Endodermal cell (in vitro differentiated cells): Measurements from ENCODE around the gene SLC1A7. TPM values are rescaled to one million over a fixed set of nuclear protein-coding genes. Genes with fewer than 3 reads are reported as not detected.

Source experiments
- DNase-seq: peaks from one replicate; pipeline ENCODE4 v3.0.0-alpha.2; 2017
- H3K27ac ChIP-seq: 2 replicates; pipeline ENCODE4 v1.5.1; 2013; ENCODE audit warnings: mild to moderate bottlenecking, low read depth, low read length, moderate library complexity
- H3K27me3 ChIP-seq: 2 replicates; pipeline ENCODE4 v1.6.1; 2013; ENCODE audit warnings: mild to moderate bottlenecking, low read length, moderate library complexity; ENCODE audit not compliant: insufficient read depth, control insufficient read depth, poor library complexity, severe bottlenecking
- H3K36me3 ChIP-seq: 2 replicates; pipeline ENCODE4 v1.7.0; 2013; ENCODE audit warnings: mild to moderate bottlenecking, low read length, moderate library complexity; ENCODE audit not compliant: control insufficient read depth, insufficient read depth
- H3K4me1 ChIP-seq: one replicate; pipeline ENCODE4 v1.7.0; 2013; ENCODE audit warnings: low read length; ENCODE audit not compliant: control insufficient read depth, insufficient read depth
- H3K4me3 ChIP-seq: 2 replicates; pipeline ENCODE4 v1.5.1; 2013; ENCODE audit warnings: mild to moderate bottlenecking, low read length, moderate library complexity
- H3K9ac ChIP-seq: 2 replicates; pipeline ENCODE4 v1.6.1; 2013; ENCODE audit warnings: mild to moderate bottlenecking, low read length, moderate library complexity; ENCODE audit not compliant: poor library complexity, severe bottlenecking; ENCODE audit errors: extremely low read depth
- H3K9me3 ChIP-seq: 2 replicates; pipeline ENCODE4 v1.6.1; 2013; ENCODE audit warnings: mild to moderate bottlenecking, low read length, moderate library complexity; ENCODE audit not compliant: control insufficient read depth
- H3K27ac Mint-ChIP-seq: 2 replicates; pipeline ENCODE4 v1.8.0; 2020; ENCODE audit warnings: mixed read lengths
- H3K27me3 Mint-ChIP-seq: 2 replicates; pipeline ENCODE4 v1.8.0; 2021; ENCODE audit warnings: mild to moderate bottlenecking, mixed read lengths; ENCODE audit not compliant: insufficient read depth
- H3K36me3 Mint-ChIP-seq: 2 replicates; pipeline ENCODE4 v1.8.0; 2020; ENCODE audit warnings: low read depth, mixed read lengths
- H3K4me1 Mint-ChIP-seq: 2 replicates; pipeline ENCODE4 v1.8.0; 2020; ENCODE audit warnings: mixed read lengths
- H3K4me3 Mint-ChIP-seq: 2 replicates; pipeline ENCODE4 v1.8.0; 2020; ENCODE audit warnings: mild to moderate bottlenecking, moderate library complexity, mixed read lengths
- H3K9me3 Mint-ChIP-seq: 2 replicates; pipeline ENCODE4 v1.8.0; 2020; ENCODE audit warnings: mild to moderate bottlenecking, mixed read lengths
- CTCF ChIP-seq: fragments of 200-600 bp; sonication (generic); conservative IDR thresholded peaks from 2 replicates; pipeline ENCODE4 v1.5.0; 2021; ENCODE audit warnings: antibody characterized with exemption, mild to moderate bottlenecking
- WGBS, 2 experiments: methylation state at CpG; one replicate each; pipeline versions ENCODE4 v1.1.5 to v1.1.7; 2013; ENCODE audit warnings: missing lambda C conversion rate in 2 of 2, mixed read lengths in 1 of 2; ENCODE audit not compliant: insufficient coverage in 1 of 2, insufficient read length in 1 of 2; 5-methylcytosine and 5-hydroxymethylcytosine counted together
- total RNA-seq, 2 donors: library from RNA; stranded (reverse); fragmentation: NEBNext Ultra II Directional in 1 of 2; extraction: Animal tissue kit (Norgen Biotek cat#: 25700) in 1 of 2; gene quantifications; 2 replicates in 1 of 2; 3 replicates in 1 of 2; pipeline ENCODE4 v1.2.1, GENCODE V29; 2021

Gene SLC1A7
- total RNA-seq, 2 donors from 2014 or later = 1.7 to 2.3 TPM

- H3K4me1 ChIP-seq = peaks cover 6% of the 10 kb centered on the region
- no peak overlapping the region for H3K27ac ChIP-seq
- no peak for DNase-seq
- peaks cover 2% of the 10 kb centered on the region for H3K36me3 Mint-ChIP-seq
- peaks cover 19% of the 10 kb centered on the region for H3K9me3 Mint-ChIP-seq
- WGBS, 2 experiments = 93% methylated on average over 3 to 8 of the region's 8 CpGs
- peaks cover 8% of the 10 kb centered on the region for H3K27me3 Mint-ChIP-seq
- H3K9ac ChIP-seq = no peak overlapping the region
- no peak overlapping the region for H3K4me3 Mint-ChIP-seq
- peaks cover 12% of the 10 kb centered on the region for H3K9me3 ChIP-seq
- no peaks in the 10 kb centered on the region for H3K27me3 ChIP-seq
- TF ChIP-seq CTCF = no peak
- H3K27ac Mint-ChIP-seq = no peak overlapping the region
- H3K4me3 ChIP-seq = no peak overlapping the region
- no peaks in the 10 kb centered on the region for H3K36me3 ChIP-seq
- H3K4me1 Mint-ChIP-seq = peaks cover 25% of the 10 kb centered on the region
These were observed 3.2 kb downstream of the SLC1A7 start for GRCh38 chr1:53138991-53139884.

GRCh38 chr1:53137729-53138128 lies 4.7 kb downstream of the SLC1A7 start:
- Mint-ChIP-seq H3K4me3 (no peak overlapping the region), H3K27ac (no peak overlapping the region), H3K36me3 (peaks cover 2% of the 10 kb centered on the region), H3K4me1 (peaks cover 28% of the 10 kb centered on the region), H3K27me3 (peaks cover 19% of the 10 kb centered on the region), H3K9me3 (peaks cover 19% of the 10 kb centered on the region)
- 83 to 86% methylated on average over 1 of the region's 1 CpG for WGBS, 2 experiments
- Histone ChIP-seq H3K27me3 (no peaks in the 10 kb centered on the region), H3K9me3 (peaks cover 12% of the 10 kb centered on the region), H3K4me1 (no peaks in the 10 kb centered on the region), H3K36me3 (no peaks in the 10 kb centered on the region), H3K27ac (no peak overlapping the region), H3K4me3 (peak overlapping the region; percentile 54), H3K9ac (no peak overlapping the region)
- peak; percentile 47 for DNase-seq
- peak; percentile 61 for TF ChIP-seq CTCF

- H3K27me3 Mint-ChIP-seq = peaks cover 29% of the 10 kb centered on the region
- no peak overlapping the region for H3K27ac Mint-ChIP-seq
- H3K4me1 Mint-ChIP-seq = peaks cover 15% of the 10 kb centered on the region
These were observed 6.7 kb downstream of the SLC1A7 start for GRCh38 chr1:53135735-53136114.

More at GRCh38 chr1:53135735-53136114, 6.7 kb downstream of the SLC1A7 start:
- H3K4me3 ChIP-seq = no peak overlapping the region
- H3K27me3 ChIP-seq = no peaks in the 10 kb centered on the region
- H3K27ac ChIP-seq = no peak overlapping the region
- Mint-ChIP-seq H3K36me3 (peaks cover 2% of the 10 kb centered on the region), H3K9me3 (peaks cover 19% of the 10 kb centered on the region), H3K4me3 (no peak overlapping the region)
- no peak for DNase-seq
- no peak overlapping the region for H3K9ac ChIP-seq
- peaks cover 12% of the 10 kb centered on the region for H3K9me3 ChIP-seq
- TF ChIP-seq CTCF = no peak
- H3K4me1 ChIP-seq = no peaks in the 10 kb centered on the region
- H3K36me3 ChIP-seq = no peaks in the 10 kb centered on the region
- 98 to 100% methylated on average over 2 to 4 of the region's 4 CpGs for WGBS, 2 experiments
